Stomach (tissue), 9 donors: ENCODE measurements around the gene L3MBTL2. TPM values are rescaled to one million over a fixed set of nuclear protein-coding genes. Genes with fewer than 3 reads are reported as not detected.

Source experiments
- DNase-seq, 2 donors: peaks; one replicate each; pipeline versions ENCODE4 v3.0.0 to v3.0.0-alpha.2; 2013 to 2019
- H3K27ac ChIP-seq, 5 donors: fragments of 200-600 bp in 4 of 5; sonication (generic) in 4 of 5; one replicate each; pipeline ENCODE4 v1.5.1; 2013 to 2019; ENCODE audit warnings: mild to moderate bottlenecking in 1 of 5, moderate library complexity in 1 of 5
- H3K27me3 ChIP-seq, 3 donors: fragments of 200-600 bp; sonication (generic); one replicate each; pipeline ENCODE4 v1.5.1; 2017 to 2019; ENCODE audit warnings: mixed run types in 1 of 3
- H3K36me3 ChIP-seq, 4 donors: fragments of 200-600 bp; sonication (generic); 1 replicate in 3 of 4; 2 replicates in 1 of 4; pipeline ENCODE4 v1.5.1; 2016 to 2019
- H3K4me1 ChIP-seq, 4 donors: fragments of 200-600 bp; sonication (generic); one replicate each; pipeline ENCODE4 v1.5.1; 2016 to 2019
- H3K4me3 ChIP-seq, 4 donors: fragments of 200-600 bp; sonication (generic) in 3 of 4; one replicate each; pipeline ENCODE4 v1.5.1; 2016 to 2019; ENCODE audit warnings: mild to moderate bottlenecking in 1 of 4
- H3K9me3 ChIP-seq, 4 donors: fragments of 200-600 bp; sonication (generic); one replicate each; pipeline ENCODE4 v1.5.1; 2016 to 2019
- EP300 ChIP-seq: sonication (generic); formaldehyde crosslinking; IDR thresholded peaks from one replicate; pipeline ENCODE4 v1.6.1; 2017; ENCODE audit warnings: antibody characterized with exemption
- POLR2A ChIP-seq, 4 donors: fragments of 450-650 bp; IDR thresholded peaks; one replicate each; pipeline ENCODE4 v1.6.1; 2016; ENCODE audit warnings: antibody characterized with exemption in 4 of 4, control low read depth in 2 of 4, mild to moderate bottlenecking in 1 of 4, moderate library complexity in 1 of 4
- POLR2AphosphoS5 ChIP-seq, 3 donors: sonication (generic); formaldehyde crosslinking; IDR thresholded peaks; one replicate each; pipeline ENCODE4 v1.6.1; 2016; ENCODE audit warnings: antibody characterized with exemption in 3 of 3
- WGBS, 5 donors: extraction: QIAGEN DNeasy Blood & Tissue Kit in 3 of 5; methylation state at CpG; one replicate each; pipeline versions ENCODE4 v1.1.5 to v1.1.7; 2013 to 2018; 5-methylcytosine and 5-hydroxymethylcytosine counted together
- intact Hi-C: fragments of 100-400 bp; cut with DNase I; formaldehyde crosslinking; loops from one replicate; pipeline ENCODE4 v1.15.1; 2023; ENCODE audit warnings: low total_unique reads
- polyA plus RNA-seq, 3 donors: library from polyadenylated mRNA; stranded (reverse); fragments of 200-250 nt; gene quantifications; one replicate each; pipeline ENCODE4 v1.2.3, GENCODE V29; 2013
- total RNA-seq, 5 donors: library from RNA; depleted of rRNA; stranded (reverse); fragments of >200 nt; gene quantifications; one replicate each; pipeline versions ENCODE4 v1.1.0 to v1.2.3, GENCODE V29; 2014 to 2016
- TF ChIP-seq, protein P1 (sequence below), 7 experiments: fragments of 450-650 bp in 4 of 7; fragments of 200-600 bp in 3 of 7; sonication (generic) in 3 of 7; IDR thresholded peaks; one replicate each; pipeline ENCODE4 v1.5.1; 2016 to 2019; ENCODE audit warnings: antibody characterized with exemption in 7 of 7, control low read depth in 2 of 7, mild to moderate bottlenecking in 1 of 7
- donor health status: healthy with polysubstance abuse.
- donor health status: Bipolar disorder and iron deficiency.
- donor health status: healthy.

L3MBTL2 gene
- total and polyA plus RNA-seq, 8 donors: 3.2 to 69.6 (median 12.4) TPM

DNA sequence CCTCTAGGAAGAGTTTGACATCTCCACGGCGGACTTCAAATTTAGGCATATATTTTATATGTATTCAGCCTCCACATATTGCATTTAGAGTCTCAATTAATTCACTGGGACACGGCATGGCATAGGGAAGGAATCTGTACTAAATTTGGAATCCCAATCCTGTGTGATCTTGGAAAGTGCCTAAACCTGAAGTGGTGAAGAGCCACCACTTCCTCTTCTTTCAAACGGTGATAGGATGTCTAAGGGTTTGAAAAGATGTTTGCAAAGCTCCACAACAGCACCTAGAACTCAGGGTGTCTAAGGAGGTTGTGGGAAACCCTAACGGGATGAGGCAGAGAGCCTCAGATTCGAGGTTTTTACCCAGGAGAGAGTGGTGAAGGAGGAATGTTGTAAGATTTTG, 1.0 kb upstream of the L3MBTL2 start:
- WGBS, 5 donors: 66 to 76% (median 67%) methylated on average over 6 of the region's 6 CpGs
- Histone ChIP-seq H3K36me3 (peaks cover 6 to 12% (median 8%) of the 10 kb centered on the region in 4 donors), H3K4me3 (no peak overlapping the region), H3K27me3 (no peaks in the 10 kb centered on the region), H3K9me3 (no peaks in the 10 kb centered on the region), H3K27ac (no peak overlapping the region), H3K4me1 (peaks cover 7 to 24% (median 19%) of the 10 kb centered on the region in 4 donors)
- DNase-seq: no peak
- TF ChIP-seq, protein P1, sequence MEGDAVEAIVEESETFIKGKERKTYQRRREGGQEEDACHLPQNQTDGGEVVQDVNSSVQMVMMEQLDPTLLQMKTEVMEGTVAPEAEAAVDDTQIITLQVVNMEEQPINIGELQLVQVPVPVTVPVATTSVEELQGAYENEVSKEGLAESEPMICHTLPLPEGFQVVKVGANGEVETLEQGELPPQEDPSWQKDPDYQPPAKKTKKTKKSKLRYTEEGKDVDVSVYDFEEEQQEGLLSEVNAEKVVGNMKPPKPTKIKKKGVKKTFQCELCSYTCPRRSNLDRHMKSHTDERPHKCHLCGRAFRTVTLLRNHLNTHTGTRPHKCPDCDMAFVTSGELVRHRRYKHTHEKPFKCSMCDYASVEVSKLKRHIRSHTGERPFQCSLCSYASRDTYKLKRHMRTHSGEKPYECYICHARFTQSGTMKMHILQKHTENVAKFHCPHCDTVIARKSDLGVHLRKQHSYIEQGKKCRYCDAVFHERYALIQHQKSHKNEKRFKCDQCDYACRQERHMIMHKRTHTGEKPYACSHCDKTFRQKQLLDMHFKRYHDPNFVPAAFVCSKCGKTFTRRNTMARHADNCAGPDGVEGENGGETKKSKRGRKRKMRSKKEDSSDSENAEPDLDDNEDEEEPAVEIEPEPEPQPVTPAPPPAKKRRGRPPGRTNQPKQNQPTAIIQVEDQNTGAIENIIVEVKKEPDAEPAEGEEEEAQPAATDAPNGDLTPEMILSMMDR (IDR thresholded peaks at IDR 0.05): no peak
- TF ChIP-seq POLR2AphosphoS5 (IDR thresholded peaks at IDR 0.05): no peak
- TF ChIP-seq EP300: no peak
- no peak for TF ChIP-seq POLR2A (IDR thresholded peaks at IDR 0.05)
- intact Hi-C loops: no loop called here

DNA sequence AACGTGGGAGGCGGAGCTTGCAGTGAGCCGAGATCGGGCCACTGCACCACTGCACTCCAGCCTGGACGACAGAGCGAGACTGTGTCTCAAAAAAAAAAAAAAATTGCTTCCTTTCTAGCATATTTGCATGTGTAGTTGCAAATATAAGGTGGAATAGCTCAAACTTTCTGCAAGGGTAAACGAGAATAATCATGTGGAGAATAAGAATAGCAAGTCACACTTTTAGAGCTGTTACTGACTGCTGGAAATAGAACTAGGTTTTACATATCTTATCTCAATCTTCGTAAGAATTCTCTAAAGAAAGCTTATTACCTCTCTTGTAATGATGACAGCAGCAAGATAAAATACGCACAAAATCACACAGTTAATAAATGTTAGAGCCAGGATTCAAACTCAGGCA, 1.6 kb downstream of the L3MBTL2 start:
- 87 to 91% (median 88%) methylated on average over 9 of the region's 9 CpGs for WGBS, 5 donors
- Histone ChIP-seq H3K27me3 (no peaks in the 10 kb centered on the region), H3K4me1 (peaks cover 7 to 19% (median 14%) of the 10 kb centered on the region in 4 donors), H3K4me3 (no peak overlapping the region), H3K27ac (no peak overlapping the region), H3K9me3 (no peaks in the 10 kb centered on the region), H3K36me3 (peaks cover 16 to 38% (median 32%) of the 10 kb centered on the region in 4 donors)
- TF ChIP-seq, protein P1 (IDR thresholded peaks at IDR 0.05): no peak
- no peak for TF ChIP-seq EP300
- no peak for TF ChIP-seq POLR2AphosphoS5 (IDR thresholded peaks at IDR 0.05)
- no peak for TF ChIP-seq POLR2A (IDR thresholded peaks at IDR 0.05)
- intact Hi-C loops: no loop called here
- no peak for DNase-seq

DNA sequence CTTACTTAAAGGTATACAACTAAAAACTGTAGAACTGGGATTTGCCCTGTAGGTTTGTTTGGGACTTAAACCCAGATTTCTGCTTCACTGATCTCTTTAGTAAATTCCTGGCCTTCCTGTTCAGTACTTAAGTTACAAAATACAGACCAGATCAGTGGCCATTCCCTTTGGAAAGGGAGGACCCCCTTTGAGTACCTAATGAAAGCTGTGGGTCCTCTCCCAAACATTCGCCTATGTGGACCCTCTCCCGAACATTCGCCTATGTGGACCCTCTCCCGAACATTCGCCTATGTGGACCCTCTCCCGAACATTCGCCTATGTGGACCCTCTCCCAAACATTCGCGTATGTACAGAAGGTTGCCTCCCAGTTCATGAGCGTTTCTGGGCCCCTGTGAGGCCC, 10.3 kb downstream of the L3MBTL2 start:
- H3K4me3 ChIP-seq: no peak overlapping the region
- intact Hi-C loops: no loop called here
- 95 to 99% (median 98%) methylated on average over 10 of the region's 10 CpGs for WGBS, 5 donors
- peaks cover 26 to 78% (median 70%) of the 10 kb centered on the region in 4 donors for H3K36me3 ChIP-seq
- no peaks in the 10 kb centered on the region for H3K27me3 ChIP-seq
- TF ChIP-seq POLR2AphosphoS5 (IDR thresholded peaks at IDR 0.05): no peak
- no peak for TF ChIP-seq EP300
- TF ChIP-seq, protein P1 (IDR thresholded peaks at IDR 0.05): no peak
- TF ChIP-seq POLR2A (IDR thresholded peaks at IDR 0.05): no peak
- no peaks in the 10 kb centered on the region for H3K9me3 ChIP-seq
- DNase-seq: no peak
- peaks cover 8 to 26% (median 18%) of the 10 kb centered on the region in 4 donors for H3K4me1 ChIP-seq
- H3K27ac ChIP-seq: no peak overlapping the region

DNA sequence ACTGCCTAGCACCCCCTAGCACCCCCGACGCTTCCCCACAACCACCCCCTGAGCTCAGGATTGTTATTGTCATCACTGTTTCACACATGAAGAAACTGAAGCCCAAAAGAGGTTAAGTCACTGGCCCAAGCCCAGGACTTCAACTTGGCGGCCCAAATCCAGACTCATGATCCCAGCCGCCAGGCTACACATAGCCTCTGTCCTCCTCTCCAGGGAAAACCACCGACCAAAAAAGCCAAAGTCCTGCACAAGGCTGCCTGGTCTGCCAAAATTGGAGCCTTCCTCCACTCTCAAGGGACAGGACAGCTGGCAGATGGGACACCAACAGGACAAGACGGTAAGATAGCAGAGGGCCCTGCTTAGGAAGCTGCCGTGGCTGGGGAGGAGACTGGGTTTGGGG, 10.8 kb downstream of the L3MBTL2 start:
- Histone ChIP-seq H3K27me3 (no peaks in the 10 kb centered on the region), H3K4me1 (peaks cover 8 to 26% (median 18%) of the 10 kb centered on the region in 4 donors), H3K4me3 (no peak overlapping the region), H3K27ac (peak overlapping the region in 2 of 5 donors; percentile 80 to 85), H3K36me3 (peaks cover 22 to 78% (median 70%) of the 10 kb centered on the region in 4 donors), H3K9me3 (no peaks in the 10 kb centered on the region)
- no peak for TF ChIP-seq EP300
- no peak for TF ChIP-seq POLR2A (IDR thresholded peaks at IDR 0.05)
- TF ChIP-seq, protein P1 (IDR thresholded peaks at IDR 0.05): no peak
- no peak for TF ChIP-seq POLR2AphosphoS5 (IDR thresholded peaks at IDR 0.05)
- WGBS, 5 donors: 86 to 97% (median 92%) methylated on average over 7 of the region's 7 CpGs
- intact Hi-C loops: no loop called here
- no peak for DNase-seq
